Fibroblast of mammary gland (primary cell): Measurements from ENCODE around the gene OAF.
A peak's percentile ranks its signal among the peaks of the same experiment; 100 is the strongest.

Experiments
- DNase-seq: peaks from one replicate; pipeline ENCODE4 v3.0.0-alpha.2; 2010; ENCODE audit warnings: low read depth
- H3K4me3 ChIP-seq: 2 replicates; pipeline ENCODE4 v1.5.1; 2011; ENCODE audit warnings: low read depth, mild to moderate bottlenecking, low read length, moderate library complexity; ENCODE audit not compliant: control insufficient read depth
- CTCF ChIP-seq: conservative IDR thresholded peaks from 2 replicates; pipeline ENCODE4 v1.5.1; 2011; ENCODE audit warnings: low read depth, low read length, inconsistent platforms; ENCODE audit not compliant: control insufficient read depth, insufficient read depth

OAF gene

DNA sequence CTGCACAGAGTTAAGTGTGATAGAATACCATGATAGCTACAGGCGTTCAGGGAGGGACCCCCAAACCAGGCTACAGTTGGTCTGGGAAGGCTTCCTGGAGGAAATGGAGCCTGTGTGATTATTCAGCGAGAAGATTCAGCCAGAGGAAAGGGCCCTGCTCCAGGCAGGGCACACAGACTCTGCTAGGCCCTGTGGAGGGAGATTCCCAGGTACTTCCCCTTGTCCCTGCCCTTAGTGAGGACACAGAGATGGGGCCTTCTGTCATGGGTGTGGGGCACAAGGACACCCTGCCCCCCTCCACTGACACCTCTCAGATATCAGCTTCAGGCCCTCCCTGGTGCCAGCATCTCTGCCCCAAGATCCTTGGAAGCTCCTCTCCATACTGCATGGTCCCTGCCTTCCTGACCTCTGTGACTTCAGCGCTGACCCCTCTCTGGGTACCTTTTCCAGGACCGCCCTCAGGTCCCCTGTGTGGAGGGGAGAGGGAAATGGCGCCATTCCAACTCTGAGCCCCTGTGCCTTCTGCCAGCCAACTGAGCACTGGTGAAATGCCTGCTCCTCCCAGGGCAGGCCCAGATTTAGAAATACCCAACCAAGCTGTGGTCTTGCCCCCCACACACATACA is 16.5 kb downstream of the OAF start:
- TF ChIP-seq CTCF, result no peak
- no peak overlapping the region for H3K4me3 ChIP-seq
- DNase-seq, result no peak

DNA sequence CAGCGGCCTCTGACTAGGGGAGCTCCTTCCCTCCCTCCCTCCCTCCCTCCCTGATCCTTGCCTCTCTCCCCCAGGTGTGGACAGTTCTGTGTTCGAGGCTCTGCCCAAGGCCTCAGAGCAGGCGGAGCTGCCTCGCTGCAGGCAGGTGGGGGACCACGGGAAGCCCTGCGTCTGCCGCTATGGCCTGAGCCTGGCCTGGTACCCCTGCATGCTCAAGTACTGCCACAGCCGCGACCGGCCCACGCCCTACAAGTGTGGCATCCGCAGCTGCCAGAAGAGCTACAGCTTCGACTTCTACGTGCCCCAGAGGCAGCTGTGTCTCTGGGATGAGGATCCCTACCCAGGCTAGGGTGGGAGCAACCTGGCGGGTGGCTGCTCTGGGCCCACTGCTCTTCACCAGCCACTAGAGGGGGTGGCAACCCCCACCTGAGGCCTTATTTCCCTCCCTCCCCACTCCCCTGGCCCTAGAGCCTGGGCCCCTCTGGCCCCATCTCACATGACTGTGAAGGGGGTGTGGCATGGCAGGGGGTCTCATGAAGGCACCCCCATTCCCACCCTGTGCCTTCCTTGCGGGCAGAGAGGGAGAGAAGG is 18.1 kb downstream of the OAF start:
- no peak for DNase-seq
- peak; percentile 13 for TF ChIP-seq CTCF
- H3K4me3 ChIP-seq, result no peak overlapping the region

- H3K4me3 ChIP-seq, result no peak overlapping the region
- TF ChIP-seq CTCF, result peak; percentile 57
- peak; percentile 40 for DNase-seq
Measured at GRCh38 chr11:120229451-120230424, 18.9 kb downstream of the OAF start.

DNA sequence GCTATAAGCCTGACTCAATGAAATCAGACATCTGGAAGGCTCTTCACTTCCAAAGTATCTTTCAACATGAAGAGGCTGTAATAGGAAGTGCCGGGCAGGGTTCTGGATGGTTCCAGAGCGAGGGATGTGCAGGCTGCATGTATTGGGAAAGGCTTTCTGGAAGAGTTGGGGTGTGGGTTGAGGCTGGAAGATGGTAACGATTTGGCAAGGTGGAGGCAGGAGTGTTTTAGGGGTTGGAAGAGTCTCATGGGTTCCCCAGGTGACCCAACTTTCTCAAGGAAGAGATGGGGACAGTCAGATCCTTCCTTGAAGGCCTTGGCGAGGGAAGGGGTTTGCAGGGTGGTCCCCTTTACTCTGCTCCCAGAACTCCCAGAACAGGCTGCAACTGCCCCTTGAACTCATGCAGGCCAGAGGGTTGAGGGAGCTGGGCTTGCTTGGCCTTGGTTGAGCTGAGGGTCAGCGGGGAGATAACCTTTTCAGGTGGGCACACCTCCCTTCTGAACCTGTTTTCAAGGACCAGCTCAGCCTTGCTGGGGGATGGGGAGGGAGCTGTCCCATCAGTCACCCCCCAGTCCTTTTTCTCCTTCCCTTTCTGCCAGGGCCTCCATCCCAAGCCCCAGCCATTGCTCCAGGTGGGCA is 19.7 kb downstream of the OAF start:
- no peak for DNase-seq
- TF ChIP-seq CTCF, result no peak
- no peak overlapping the region for H3K4me3 ChIP-seq

GRCh38 chr11:120231963-120232362 is 21.1 kb downstream of the OAF start:
- no peak for DNase-seq
- H3K4me3 ChIP-seq, result no peak overlapping the region
- TF ChIP-seq CTCF, result no peak

- H3K4me3 ChIP-seq, result no peak overlapping the region
- DNase-seq, result no peak
- no peak for TF ChIP-seq CTCF
Measured at GRCh38 chr11:120233207-120233803, 22.5 kb downstream of the OAF start.
